ENCODE measurements around the gene NOX4. TPM values are rescaled to one million over a fixed set of nuclear protein-coding genes. Genes with fewer than 3 reads are reported as not detected.
"Not testable (repeated sequence)": the region's sequence is repeated elsewhere in the genome, so short reads cannot be mapped to it uniquely, and the experiment has no call there.

The NOX4 gene
- total RNA-seq, 1 donor = not detected

DNA sequence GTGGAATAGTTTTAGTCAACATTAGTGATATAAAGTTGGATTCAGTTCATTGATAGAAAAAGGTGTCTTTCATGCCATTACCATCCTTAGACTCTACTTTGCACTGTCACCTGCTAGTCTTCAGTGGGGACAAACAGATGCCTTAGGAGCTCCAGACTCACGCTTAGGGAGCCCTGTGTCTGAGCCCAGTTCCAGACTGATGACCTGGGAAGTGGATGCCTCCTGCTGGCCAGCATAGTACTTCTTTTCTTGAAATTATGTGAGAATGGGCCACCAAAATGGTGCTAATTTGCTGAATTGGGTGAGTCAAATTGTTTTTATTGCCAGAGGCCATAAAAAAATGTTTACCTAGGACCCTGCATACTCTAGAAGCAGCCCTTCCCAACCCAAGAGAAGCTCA is 53.9 kb downstream of the NOX4 start:
- Histone ChIP-seq H3K9me3 (ENCODE audit: low read depth, low read length) (no peaks in the 10 kb centered on the region), H3K4me1 (ENCODE audit: insufficient read depth, low read length) (no peaks in the 10 kb centered on the region), H3K4me3 (ENCODE audit: low read length) (no peak overlapping the region), H3K27me3 (ENCODE audit: insufficient read depth, low read length) (no peaks in the 10 kb centered on the region)

- no peaks in the 10 kb centered on the region for H3K9me3 ChIP-seq (ENCODE audit: low read depth, low read length)
- H3K27me3 ChIP-seq (ENCODE audit: insufficient read depth, low read length) = no peaks in the 10 kb centered on the region
These were observed 55.1 kb downstream of the NOX4 start for GRCh38 chr11:89436071-89436470.

GRCh38 chr11:89433278-89433677 is 57.9 kb downstream of the NOX4 start:
- H3K4me1 ChIP-seq (ENCODE audit: insufficient read depth, low read length) = no peaks in the 10 kb centered on the region
- H3K4me3 ChIP-seq (ENCODE audit: low read length) = no peak overlapping the region
- no peaks in the 10 kb centered on the region for H3K27me3 ChIP-seq (ENCODE audit: insufficient read depth, low read length)
- no peaks in the 10 kb centered on the region for H3K9me3 ChIP-seq (ENCODE audit: low read depth, low read length)

More at GRCh38 chr11:89436071-89436470, 55.1 kb downstream of the NOX4 start:
- Histone ChIP-seq H3K4me1 (ENCODE audit: insufficient read depth, low read length) (no peaks in the 10 kb centered on the region), H3K4me3 (ENCODE audit: low read length) (no peak overlapping the region)

DNA sequence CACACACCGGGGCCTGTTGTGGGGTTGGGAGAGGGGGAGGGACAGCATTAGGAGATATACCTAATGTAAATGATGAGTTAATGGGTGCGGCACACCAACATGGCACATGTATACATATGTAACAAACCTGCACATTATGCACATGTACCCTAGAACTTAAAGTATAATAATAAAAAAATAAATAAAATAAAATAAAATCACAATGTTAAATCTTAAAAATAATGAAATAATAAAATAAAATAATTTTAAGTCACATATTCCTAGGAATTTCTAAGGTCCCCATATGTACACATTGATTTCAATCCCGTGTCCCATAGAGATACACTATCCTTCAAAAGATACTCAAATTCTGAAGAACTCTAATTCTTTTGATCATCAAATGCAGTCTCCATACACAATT is 59.0 kb downstream of the NOX4 start:
- not testable (repeated sequence) for H3K4me1 ChIP-seq (ENCODE audit: insufficient read depth, low read length); H3K9me3 ChIP-seq (ENCODE audit: low read depth, low read length); H3K4me3 ChIP-seq (ENCODE audit: low read length); H3K27me3 ChIP-seq (ENCODE audit: insufficient read depth, low read length)

DNA sequence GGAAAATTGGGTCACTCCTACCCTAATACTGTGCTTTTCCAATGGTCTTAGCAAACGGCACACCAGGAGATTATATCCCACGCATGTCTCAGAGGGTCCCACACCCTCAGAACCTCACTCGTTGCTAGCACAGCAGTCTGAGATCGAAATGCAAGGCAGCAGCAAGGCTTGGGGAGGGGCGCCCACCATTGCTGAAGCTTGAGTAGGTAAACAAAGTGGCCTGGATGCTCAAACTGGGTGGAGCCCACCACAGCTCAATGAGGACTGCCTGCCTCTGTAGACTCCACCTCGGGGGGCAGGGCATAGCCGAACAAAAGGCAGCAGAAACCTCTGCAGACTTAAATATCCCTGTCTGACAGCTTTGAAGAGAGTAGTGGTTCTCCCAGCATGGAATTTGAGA is 64.7 kb downstream of the NOX4 start:
- H3K4me1 ChIP-seq (ENCODE audit: insufficient read depth, low read length); H3K27me3 ChIP-seq (ENCODE audit: insufficient read depth, low read length); H3K4me3 ChIP-seq (ENCODE audit: low read length); H3K9me3 ChIP-seq (ENCODE audit: low read depth, low read length): not testable (repeated sequence)

GRCh38 chr11:89421718-89422117 is 69.5 kb downstream of the NOX4 start:
- H3K4me1 ChIP-seq (ENCODE audit: insufficient read depth, low read length) = no peaks in the 10 kb centered on the region
- peaks cover 6% of the 10 kb centered on the region for H3K9me3 ChIP-seq (ENCODE audit: low read depth, low read length)
- no peak overlapping the region for H3K4me3 ChIP-seq (ENCODE audit: low read length)
- H3K27me3 ChIP-seq (ENCODE audit: insufficient read depth, low read length) = no peaks in the 10 kb centered on the region

- no peaks in the 10 kb centered on the region for H3K27me3 ChIP-seq (ENCODE audit: insufficient read depth, low read length)
- no peaks in the 10 kb centered on the region for H3K4me1 ChIP-seq (ENCODE audit: insufficient read depth, low read length)
- no peak overlapping the region for H3K4me3 ChIP-seq (ENCODE audit: low read length)
- H3K9me3 ChIP-seq (ENCODE audit: low read depth, low read length) = peaks cover 6% of the 10 kb centered on the region
These were observed 70.2 kb downstream of the NOX4 start for GRCh38 chr11:89420981-89421380.

DNA sequence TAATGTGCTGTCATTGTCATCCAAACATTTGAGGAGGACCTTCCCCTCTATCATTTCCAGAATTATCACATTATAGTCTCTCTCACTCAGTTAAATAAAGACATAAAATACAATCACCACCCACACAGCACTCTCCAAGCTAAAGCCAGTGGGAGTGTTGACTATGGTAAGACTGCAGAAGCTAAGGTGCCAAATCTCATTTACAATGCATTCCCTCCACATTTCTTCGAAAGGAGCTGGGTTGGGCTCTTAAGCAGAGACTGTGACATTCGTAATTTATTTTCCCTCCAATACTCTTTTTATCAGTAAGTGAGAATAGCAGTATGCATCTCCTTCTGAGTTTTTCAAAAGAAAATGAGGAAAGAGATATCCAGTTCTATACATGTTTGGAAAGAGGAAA is 74.2 kb downstream of the NOX4 start:
- no peaks in the 10 kb centered on the region for H3K4me1 ChIP-seq (ENCODE audit: insufficient read depth, low read length)
- no peak overlapping the region for H3K4me3 ChIP-seq (ENCODE audit: low read length)
- peaks cover 6% of the 10 kb centered on the region for H3K9me3 ChIP-seq (ENCODE audit: low read depth, low read length)
- H3K27me3 ChIP-seq (ENCODE audit: insufficient read depth, low read length) = no peaks in the 10 kb centered on the region

DNA sequence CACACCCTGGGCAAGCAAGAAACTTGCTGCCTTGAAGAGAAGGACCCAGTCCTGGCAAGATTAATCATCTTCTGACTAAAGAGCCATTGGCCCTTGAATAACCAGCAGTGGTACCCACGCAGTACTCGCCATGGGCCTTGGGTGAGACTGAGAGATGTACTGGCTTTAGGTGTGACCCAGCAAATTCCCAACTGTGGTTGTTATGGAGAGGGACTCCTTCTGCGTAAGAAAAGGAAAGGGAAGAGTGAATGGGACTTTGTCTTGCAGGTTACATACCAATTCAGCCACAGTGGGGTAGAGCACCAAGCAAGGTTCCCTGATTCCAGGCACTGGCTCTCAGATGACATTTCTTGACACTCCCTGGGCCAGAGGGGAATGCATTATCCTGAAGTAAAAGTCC is 80.1 kb downstream of the NOX4 start:
- not testable (repeated sequence) for H3K9me3 ChIP-seq (ENCODE audit: low read depth, low read length); H3K27me3 ChIP-seq (ENCODE audit: insufficient read depth, low read length); H3K4me3 ChIP-seq (ENCODE audit: low read length); H3K4me1 ChIP-seq (ENCODE audit: insufficient read depth, low read length)

GRCh38 chr11:89410666-89411065 is 80.5 kb downstream of the NOX4 start:
- H3K4me3 ChIP-seq (ENCODE audit: low read length); H3K4me1 ChIP-seq (ENCODE audit: insufficient read depth, low read length); H3K27me3 ChIP-seq (ENCODE audit: insufficient read depth, low read length); H3K9me3 ChIP-seq (ENCODE audit: low read depth, low read length): not testable (repeated sequence)

DNA sequence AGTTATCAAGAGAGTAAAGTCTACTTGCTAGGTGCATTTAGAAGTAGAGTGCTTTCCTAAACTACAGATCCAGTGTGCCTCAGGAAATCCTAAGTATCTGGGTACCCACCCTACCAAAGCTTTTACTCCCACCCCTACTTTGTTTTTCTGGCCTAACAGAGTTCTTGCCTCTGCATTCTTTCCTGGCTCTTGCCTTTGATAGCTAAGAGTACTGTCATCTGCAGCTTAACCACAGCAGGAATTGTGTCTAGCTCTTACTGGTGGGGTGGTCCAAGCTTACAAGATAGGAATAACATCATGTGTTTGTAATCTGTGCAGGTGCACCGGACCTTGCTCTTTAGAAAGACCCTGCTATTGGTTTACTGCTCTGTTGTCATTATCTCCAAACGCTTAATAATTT is 82.7 kb downstream of the NOX4 start:
- H3K9me3 ChIP-seq (ENCODE audit: low read depth, low read length); H3K4me1 ChIP-seq (ENCODE audit: insufficient read depth, low read length); H3K27me3 ChIP-seq (ENCODE audit: insufficient read depth, low read length); H3K4me3 ChIP-seq (ENCODE audit: low read length): not testable (repeated sequence)

GRCh38 chr11:89405629-89406028 is 85.5 kb downstream of the NOX4 start:
- Histone ChIP-seq H3K27me3 (ENCODE audit: insufficient read depth, low read length) (no peaks in the 10 kb centered on the region), H3K9me3 (ENCODE audit: low read depth, low read length) (no peaks in the 10 kb centered on the region), H3K4me3 (ENCODE audit: low read length) (no peak overlapping the region), H3K4me1 (ENCODE audit: insufficient read depth, low read length) (no peaks in the 10 kb centered on the region)

DNA sequence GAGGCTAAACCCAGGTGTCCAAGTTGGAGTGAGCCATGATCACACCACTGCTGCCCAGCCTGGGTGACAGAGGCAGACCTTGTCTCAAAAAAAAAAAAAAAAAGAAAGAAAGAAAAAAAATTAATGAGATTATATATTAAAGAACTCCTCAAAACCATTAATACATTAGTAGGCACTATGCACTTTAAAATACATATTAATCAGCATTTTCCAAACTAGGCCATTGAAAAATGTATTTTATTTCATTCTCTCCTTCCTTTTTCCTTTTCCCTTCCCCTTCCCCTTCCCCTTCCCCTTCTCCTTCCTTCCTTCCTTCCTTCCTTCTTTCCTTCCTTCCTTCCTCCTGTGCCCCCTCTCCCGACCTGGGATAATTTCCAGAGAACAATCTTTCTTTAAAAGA is 99.5 kb downstream of the NOX4 start:
- H3K4me3 ChIP-seq (ENCODE audit: low read length); H3K27me3 ChIP-seq (ENCODE audit: insufficient read depth, low read length); H3K4me1 ChIP-seq (ENCODE audit: insufficient read depth, low read length); H3K9me3 ChIP-seq (ENCODE audit: low read depth, low read length): not testable (repeated sequence)

DNA sequence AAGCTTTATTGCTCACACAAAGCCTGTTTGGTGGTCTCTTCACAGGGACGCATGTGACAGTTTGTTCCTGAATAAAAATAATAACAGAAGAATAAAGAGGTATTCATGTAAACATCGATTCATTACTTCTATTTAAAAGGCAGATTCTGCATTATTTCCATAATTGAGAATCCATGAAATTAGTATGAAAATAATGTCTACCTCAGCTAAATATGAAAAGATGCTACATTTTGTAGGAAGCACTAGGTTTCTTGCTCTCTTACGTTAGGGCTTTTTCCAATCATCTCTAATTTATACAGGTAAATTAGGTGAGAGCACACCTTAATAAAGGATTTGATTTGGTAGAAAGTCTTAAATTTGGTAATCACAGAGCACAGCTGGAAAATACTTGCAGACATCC is 103.7 kb downstream of the NOX4 start:
- not testable (repeated sequence) for H3K9me3 ChIP-seq (ENCODE audit: low read depth, low read length); H3K4me3 ChIP-seq (ENCODE audit: low read length); H3K4me1 ChIP-seq (ENCODE audit: insufficient read depth, low read length); H3K27me3 ChIP-seq (ENCODE audit: insufficient read depth, low read length)

GRCh38 chr11:89382986-89383385 is 108.2 kb downstream of the NOX4 start:
- not testable (repeated sequence) for H3K4me3 ChIP-seq (ENCODE audit: low read length); H3K27me3 ChIP-seq (ENCODE audit: insufficient read depth, low read length); H3K9me3 ChIP-seq (ENCODE audit: low read depth, low read length); H3K4me1 ChIP-seq (ENCODE audit: insufficient read depth, low read length)

DNA sequence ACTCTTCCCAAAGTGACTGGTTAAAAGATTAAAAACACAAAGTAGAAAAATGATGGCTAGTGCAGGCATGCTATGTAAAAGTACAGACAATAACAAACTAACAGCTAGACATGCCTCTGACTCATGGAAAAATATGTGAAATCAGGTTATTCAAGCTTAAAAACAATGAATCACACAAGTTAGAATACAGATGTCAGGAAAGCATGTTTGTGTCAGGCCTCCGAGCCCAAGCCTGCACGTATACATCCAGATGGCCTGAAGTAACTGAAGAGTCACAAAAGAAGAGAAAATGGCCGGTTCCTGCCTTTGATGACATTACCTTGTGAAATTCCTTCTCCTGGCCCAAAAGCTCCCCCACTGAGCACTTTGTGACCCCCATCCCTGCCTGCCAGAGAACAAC is 110.1 kb downstream of the NOX4 start:
- Histone ChIP-seq H3K9me3 (ENCODE audit: low read depth, low read length) (no peaks in the 10 kb centered on the region), H3K4me1 (ENCODE audit: insufficient read depth, low read length) (no peaks in the 10 kb centered on the region), H3K27me3 (ENCODE audit: insufficient read depth, low read length) (no peaks in the 10 kb centered on the region), H3K4me3 (ENCODE audit: low read length) (no peak overlapping the region)
